PC-3 (cell line): ENCODE results near the gene HIPK2.

Source experiments
- CTCF ChIP-seq: fragments of 300-600 bp; sonication (generic); conservative IDR thresholded peaks from 2 replicates; pipeline ENCODE4 v1.5.1; 2017; ENCODE audit warnings: antibody characterized with exemption, low read depth, mild to moderate bottlenecking, low read length
- EZH2 ChIP-seq: fragments of 300-600 bp; sonication (generic); IDR thresholded peaks from one replicate; pipeline ENCODE4 v1.6.1; 2017; ENCODE audit warnings: antibody characterized with exemption, mild to moderate bottlenecking, low read length; ENCODE audit not compliant: unreplicated experiment
- EZH2phosphoT487 ChIP-seq: fragments of 300-600 bp; sonication (generic); IDR thresholded peaks from 2 replicates; pipeline ENCODE4 v1.6.1; 2018; ENCODE audit warnings: mild to moderate bottlenecking, antibody characterized with exemption, low read length, borderline replicate concordance

GRCh38 chr7:139750459-139751095, 27.2 kb downstream of the HIPK2 start:
- no peak for TF ChIP-seq CTCF
- TF ChIP-seq EZH2, result no peak
- TF ChIP-seq EZH2phosphoT487, result no peak
